ENCODE results near the gene FKBP11. TPM values are rescaled to one million over a fixed set of nuclear protein-coding genes. Genes with fewer than 3 reads are reported as not detected.

Gene FKBP11
- total RNA-seq, 1 experiment from 2014 or later, result 83.2 TPM

- peaks cover 13% of the 10 kb centered on the region for H3K4me1 Mint-ChIP-seq (ENCODE audit: low read depth, unreplicated experiment)
- peak overlapping the region; percentile 89 for H3K4me3 Mint-ChIP-seq (ENCODE audit: unreplicated experiment)
- ChIA-PET POLR2A (interaction anchor here (0.5 to 1.4 kb wide), 7 partner anchors 14 to 1294 kb away, joined by 3 to 5 read pairs (median 4); partner anchors contain the start of genes RHEBL1 and RND1), CTCF (interaction anchor here (0.5 to 2.1 kb wide), 19 partner anchors 12 to 1198 kb away, joined by 3 to 23 read pairs (median 5); partner anchors contain the start of genes DDN, DDX23, FKBP11 and RND1)
- H3K36me3 Mint-ChIP-seq (ENCODE audit: insufficient read depth, unreplicated experiment), result peaks cover 35% of the 10 kb centered on the region
- no TSS peak for BruUV-seq (replicated peaks)
- H3K27me3 Mint-ChIP-seq (ENCODE audit: insufficient read depth, unreplicated experiment), result no peaks in the 10 kb centered on the region
- peak overlapping the region; percentile 87 for H3K27ac Mint-ChIP-seq (ENCODE audit: unreplicated experiment)
- TF ChIP-seq CTCF (IDR thresholded peaks at IDR 0.05; ENCODE audit: insufficient read depth in 1 of 2, low read depth in 1 of 2, low read length in 1 of 2, severe bottlenecking in 1 of 2, unreplicated experiment in 1 of 2), result peak in 1 of 2 experiments; percentile 33
- Histone ChIP-seq H3K27me3 (replicated peaks; ENCODE audit: control insufficient read depth, insufficient read depth, low read length) (no peaks in the 10 kb centered on the region), H3K4me1 (peaks cover 8% of the 10 kb centered on the region; the same call in 1 of the 2 replicates), H3K9me3 (no peaks in the 10 kb centered on the region), H3K4me3 (ENCODE audit: low read depth, low read length) (peak overlapping the region; percentile 79), H3K36me3 (ENCODE audit: control insufficient read depth, insufficient read depth, low read length) (no peaks in the 10 kb centered on the region; the same call in 1 of the 2 replicates)
- intact Hi-C loops (cut with micrococcal nuclease; ENCODE audit: unreplicated experiment), result loop anchor here (1.0 to 2.0 kb wide), 3 partner anchors 14 to 62 kb away; partner anchors contain the start of genes PRKAG1, WNT1 and WNT10B
- peak; percentile 93 to 94 for DNase-seq
- no peaks in the 10 kb centered on the region for H3K9me3 Mint-ChIP-seq (ENCODE audit: unreplicated experiment)
These were observed 31.2 kb upstream of the FKBP11 start for GRCh38 chr12:48956279-48957140.

GRCh38 chr12:48954841-48955501 is 29.7 kb upstream of the FKBP11 start:
- no TSS peak for BruUV-seq (replicated peaks)
- Histone ChIP-seq H3K4me3 (ENCODE audit: low read depth, low read length) (no peak overlapping the region), H3K9me3 (no peaks in the 10 kb centered on the region), H3K27me3 (replicated peaks; ENCODE audit: control insufficient read depth, insufficient read depth, low read length) (no peaks in the 10 kb centered on the region), H3K36me3 (ENCODE audit: control insufficient read depth, insufficient read depth, low read length) (no peaks in the 10 kb centered on the region; the same call in 1 of the 2 replicates), H3K4me1 (peaks cover 8% of the 10 kb centered on the region; the same call in 1 of the 2 replicates)
- no peaks in the 10 kb centered on the region for H3K27me3 Mint-ChIP-seq (ENCODE audit: insufficient read depth, unreplicated experiment)
- H3K36me3 Mint-ChIP-seq (ENCODE audit: insufficient read depth, unreplicated experiment), result peaks cover 35% of the 10 kb centered on the region
- intact Hi-C loops (cut with micrococcal nuclease; ENCODE audit: unreplicated experiment), result no loop called here
- CTCF ChIA-PET, result no interaction called here
- peak overlapping the region; percentile 89 for H3K4me3 Mint-ChIP-seq (ENCODE audit: unreplicated experiment)
- no peak for DNase-seq
- no peaks in the 10 kb centered on the region for H3K9me3 Mint-ChIP-seq (ENCODE audit: unreplicated experiment)
- peak overlapping the region; percentile 87 for H3K27ac Mint-ChIP-seq (ENCODE audit: unreplicated experiment)
- TF ChIP-seq CTCF (IDR thresholded peaks at IDR 0.05; ENCODE audit: insufficient read depth in 1 of 2, low read depth in 1 of 2, low read length in 1 of 2, severe bottlenecking in 1 of 2, unreplicated experiment in 1 of 2), result no peak
- peaks cover 13% of the 10 kb centered on the region for H3K4me1 Mint-ChIP-seq (ENCODE audit: low read depth, unreplicated experiment)
- POLR2A ChIA-PET, result no interaction called here

GRCh38 chr12:48954061-48954460 is 28.8 kb upstream of the FKBP11 start:
- Mint-ChIP-seq H3K36me3 (ENCODE audit: insufficient read depth, unreplicated experiment) (peaks cover 42% of the 10 kb centered on the region), H3K27ac (ENCODE audit: unreplicated experiment) (no peak overlapping the region), H3K4me3 (ENCODE audit: unreplicated experiment) (no peak overlapping the region), H3K27me3 (ENCODE audit: insufficient read depth, unreplicated experiment) (no peaks in the 10 kb centered on the region), H3K4me1 (ENCODE audit: low read depth, unreplicated experiment) (peaks cover 13% of the 10 kb centered on the region), H3K9me3 (ENCODE audit: unreplicated experiment) (no peaks in the 10 kb centered on the region)
- H3K27me3 ChIP-seq (replicated peaks; ENCODE audit: control insufficient read depth, insufficient read depth, low read length), result no peaks in the 10 kb centered on the region
- H3K4me1 ChIP-seq, result peaks cover 8% of the 10 kb centered on the region; the same call in 1 of the 2 replicates
- H3K4me3 ChIP-seq (ENCODE audit: low read depth, low read length), result no peak overlapping the region
- CTCF ChIA-PET, result no interaction called here
- no peaks in the 10 kb centered on the region for H3K9me3 ChIP-seq
- no peak for TF ChIP-seq CTCF (IDR thresholded peaks at IDR 0.05; ENCODE audit: insufficient read depth in 1 of 2, low read depth in 1 of 2, low read length in 1 of 2, severe bottlenecking in 1 of 2, unreplicated experiment in 1 of 2)
- DNase-seq, result no peak
- POLR2A ChIA-PET, result no interaction called here
- H3K36me3 ChIP-seq (ENCODE audit: control insufficient read depth, insufficient read depth, low read length), result no peaks in the 10 kb centered on the region; the same call in 1 of the 2 replicates
- intact Hi-C loops (cut with micrococcal nuclease; ENCODE audit: unreplicated experiment), result no loop called here
- BruUV-seq (replicated peaks), result no TSS peak
